C4-2B (cell line): Measurements from ENCODE around the gene LRRC8B.

Experiments
- H3K27ac ChIP-seq: fragments of 450-650 bp; 2 replicates; pipeline ENCODE4 v1.5.1; 2017
- CTCF ChIP-seq: fragments of 450-650 bp; conservative IDR thresholded peaks from 2 replicates; pipeline ENCODE4 v1.5.1; 2017; ENCODE audit warnings: mild to moderate bottlenecking
- ZFX ChIP-seq: fragments of 450-650 bp; IDR thresholded peaks from 2 replicates; pipeline ENCODE4 v1.6.1; 2017

The LRRC8B gene

GRCh38 chr1:89552471-89553081 lies 27.9 kb downstream of the LRRC8B start:
- H3K27ac ChIP-seq = no peak overlapping the region
- no peak for TF ChIP-seq CTCF
- TF ChIP-seq ZFX = no peak

GRCh38 chr1:89553157-89553556 lies 28.5 kb downstream of the LRRC8B start:
- no peak overlapping the region for H3K27ac ChIP-seq
- TF ChIP-seq ZFX (no peak), CTCF (no peak)

GRCh38 chr1:89555550-89555949 lies 30.9 kb downstream of the LRRC8B start:
- TF ChIP-seq ZFX (no peak), CTCF (no peak)
- H3K27ac ChIP-seq = no peak overlapping the region

GRCh38 chr1:89556726-89557444 lies 32.3 kb downstream of the LRRC8B start:
- H3K27ac ChIP-seq = no peak overlapping the region
- TF ChIP-seq ZFX (no peak), CTCF (no peak)

- no peak overlapping the region for H3K27ac ChIP-seq
- TF ChIP-seq CTCF (no peak), ZFX (no peak)
Observed at GRCh38 chr1:89557445-89557825, 32.8 kb downstream of the LRRC8B start.

GRCh38 chr1:89557956-89558355 lies 33.3 kb downstream of the LRRC8B start:
- TF ChIP-seq ZFX (no peak), CTCF (no peak)
- no peak overlapping the region for H3K27ac ChIP-seq

- H3K27ac ChIP-seq = no peak overlapping the region
- TF ChIP-seq CTCF (no peak), ZFX (no peak)
Observed at GRCh38 chr1:89563957-89564604, 39.5 kb downstream of the LRRC8B start.
